Prostate gland (tissue), 2 donors: ENCODE results near the gene ABCG1. TPM values are rescaled to one million over a fixed set of nuclear protein-coding genes. Genes with fewer than 3 reads are reported as not detected.

Source experiments
- DNase-seq: peaks from one replicate; pipeline ENCODE4 v3.0.0-alpha.2; 2019; ENCODE audit warnings: low spot score
- H3K27ac ChIP-seq, 2 donors: fragments of 200-600 bp; sonication (generic); 2 replicates each; pipeline ENCODE4 v1.5.1; 2017 to 2019
- H3K27me3 ChIP-seq: fragments of 200-600 bp; sonication (generic); replicated peaks from 2 replicates; pipeline ENCODE4 v1.5.1; 2019; ENCODE audit not compliant: insufficient read depth
- H3K36me3 ChIP-seq, 2 donors: fragments of 200-600 bp; sonication (generic); 1 replicate in 1 of 2; 2 replicates in 1 of 2; pipeline versions ENCODE4 v1.5.1 to v1.8.1; 2017 to 2019
- H3K4me1 ChIP-seq: fragments of 200-600 bp; sonication (generic); replicated peaks from 2 replicates; pipeline ENCODE4 v1.5.1; 2019
- H3K4me3 ChIP-seq, 2 donors: fragments of 200-600 bp; sonication (generic); 2 replicates each; pipeline ENCODE4 v1.5.1; 2017 to 2019
- H3K9me3 ChIP-seq: fragments of 200-600 bp; sonication (generic); 2 replicates; pipeline ENCODE4 v1.5.1; 2017
- POLR2A ChIP-seq: fragments of 450-650 bp; IDR thresholded peaks from one replicate; pipeline ENCODE4 v1.6.1; 2016; ENCODE audit warnings: antibody characterized with exemption, mild to moderate bottlenecking
- POLR2AphosphoS5 ChIP-seq: sonication (generic); formaldehyde crosslinking; IDR thresholded peaks from one replicate; pipeline ENCODE4 v1.6.1; 2017; ENCODE audit warnings: antibody characterized with exemption
- WGBS: methylation state at CpG from one replicate; pipeline ENCODE4 v1.1.5; 2018; 5-methylcytosine and 5-hydroxymethylcytosine counted together
- intact Hi-C: fragments of 100-400 bp; cut with DNase I; formaldehyde crosslinking; loops from one replicate; pipeline ENCODE4 v1.14.2; 2022
- total RNA-seq, 2 donors: library from RNA; depleted of rRNA; stranded (reverse); fragments of >200 nt; gene quantifications; one replicate each; pipeline ENCODE4 v1.1.0, GENCODE V29; 2016
- TF ChIP-seq, protein P1 (sequence below), 4 experiments: fragments of 200-600 bp in 2 of 4; fragments of 450-650 bp in 2 of 4; sonication (generic) in 2 of 4; IDR thresholded peaks; 1 replicate in 3 of 4; 2 replicates in 1 of 4; pipeline ENCODE4 v1.5.1; 2016 to 2019; ENCODE audit warnings: antibody characterized with exemption in 4 of 4, mild to moderate bottlenecking in 2 of 4, moderate library complexity in 2 of 4

Gene ABCG1
- total RNA-seq, 2 donors from 2014 or later: 22.7 to 28.3 TPM

DNA sequence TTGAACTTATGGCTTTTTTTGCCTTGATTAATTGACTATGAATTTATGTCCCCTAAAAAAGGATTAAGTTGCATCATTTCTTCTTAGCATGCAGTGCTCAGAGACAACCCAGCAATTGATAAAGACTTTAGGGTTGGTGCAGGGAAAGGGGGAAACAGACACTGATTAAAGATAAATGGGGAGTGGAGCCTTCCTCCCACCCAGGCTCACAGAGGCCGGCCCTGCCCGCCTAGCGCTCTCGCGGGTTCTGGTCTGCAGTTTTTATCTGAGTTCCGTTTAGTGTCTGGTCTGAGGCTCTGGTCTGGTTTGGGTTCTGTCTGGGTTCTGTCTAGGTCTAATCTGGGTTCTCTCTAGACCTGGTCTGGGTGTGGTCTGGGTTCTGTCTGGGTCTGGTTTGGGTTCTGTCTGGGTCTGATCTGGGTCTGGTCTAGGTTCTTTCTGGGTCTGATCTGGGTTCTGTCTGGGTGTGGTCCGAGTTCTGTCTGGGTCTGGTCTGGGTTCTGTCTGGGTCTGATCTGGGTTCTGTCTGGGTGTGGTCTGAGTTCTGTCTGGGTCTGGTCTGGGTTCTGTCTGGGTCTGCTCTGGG is 48.1 kb downstream of the ABCG1 start:
- no peaks in the 10 kb centered on the region for H3K9me3 ChIP-seq
- TF ChIP-seq POLR2A: no peak
- TF ChIP-seq, protein P1, sequence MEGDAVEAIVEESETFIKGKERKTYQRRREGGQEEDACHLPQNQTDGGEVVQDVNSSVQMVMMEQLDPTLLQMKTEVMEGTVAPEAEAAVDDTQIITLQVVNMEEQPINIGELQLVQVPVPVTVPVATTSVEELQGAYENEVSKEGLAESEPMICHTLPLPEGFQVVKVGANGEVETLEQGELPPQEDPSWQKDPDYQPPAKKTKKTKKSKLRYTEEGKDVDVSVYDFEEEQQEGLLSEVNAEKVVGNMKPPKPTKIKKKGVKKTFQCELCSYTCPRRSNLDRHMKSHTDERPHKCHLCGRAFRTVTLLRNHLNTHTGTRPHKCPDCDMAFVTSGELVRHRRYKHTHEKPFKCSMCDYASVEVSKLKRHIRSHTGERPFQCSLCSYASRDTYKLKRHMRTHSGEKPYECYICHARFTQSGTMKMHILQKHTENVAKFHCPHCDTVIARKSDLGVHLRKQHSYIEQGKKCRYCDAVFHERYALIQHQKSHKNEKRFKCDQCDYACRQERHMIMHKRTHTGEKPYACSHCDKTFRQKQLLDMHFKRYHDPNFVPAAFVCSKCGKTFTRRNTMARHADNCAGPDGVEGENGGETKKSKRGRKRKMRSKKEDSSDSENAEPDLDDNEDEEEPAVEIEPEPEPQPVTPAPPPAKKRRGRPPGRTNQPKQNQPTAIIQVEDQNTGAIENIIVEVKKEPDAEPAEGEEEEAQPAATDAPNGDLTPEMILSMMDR (IDR thresholded peaks at IDR 0.05): no peak
- no peak for TF ChIP-seq POLR2AphosphoS5
- H3K27ac ChIP-seq: no peak overlapping the region
- no peaks in the 10 kb centered on the region for H3K27me3 ChIP-seq
- 90% methylated on average over 7 of the region's 7 CpGs for WGBS
- H3K4me1 ChIP-seq: peaks cover 15% of the 10 kb centered on the region
- no peak for DNase-seq
- intact Hi-C loops: no loop called here
- no peaks in the 10 kb centered on the region for H3K36me3 ChIP-seq
- no peak overlapping the region for H3K4me3 ChIP-seq

DNA sequence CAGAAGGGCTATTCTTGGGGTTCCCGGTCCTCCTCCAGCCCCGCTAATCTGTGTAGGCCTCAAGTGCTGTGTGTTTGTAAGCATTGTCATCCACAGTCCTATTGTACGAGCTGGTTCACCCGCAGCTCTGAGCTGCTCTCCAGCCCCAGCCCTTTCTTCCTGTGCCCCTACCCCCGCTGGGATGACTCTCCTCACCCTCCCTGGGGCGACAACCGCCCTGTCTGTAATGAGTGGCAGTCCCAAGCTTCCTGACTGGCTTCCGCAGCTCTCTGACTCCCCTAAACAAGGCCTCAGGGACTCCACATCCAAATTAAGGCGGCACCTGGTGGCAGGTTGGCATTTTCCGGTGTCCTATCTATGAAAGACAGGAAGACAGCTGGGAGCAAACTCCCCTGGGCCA is 50.4 kb downstream of the ABCG1 start:
- no peaks in the 10 kb centered on the region for H3K36me3 ChIP-seq
- no peak overlapping the region for H3K4me3 ChIP-seq
- no peaks in the 10 kb centered on the region for H3K27me3 ChIP-seq
- no peak overlapping the region for H3K27ac ChIP-seq
- no peaks in the 10 kb centered on the region for H3K9me3 ChIP-seq
- 82% methylated on average over 10 of the region's 10 CpGs for WGBS
- no peaks in the 10 kb centered on the region for H3K4me1 ChIP-seq
- intact Hi-C loops: no loop called here
- no peak for TF ChIP-seq POLR2AphosphoS5
- no peak for TF ChIP-seq POLR2A
- TF ChIP-seq, protein P1 (IDR thresholded peaks at IDR 0.05): no peak
- no peak for DNase-seq

DNA sequence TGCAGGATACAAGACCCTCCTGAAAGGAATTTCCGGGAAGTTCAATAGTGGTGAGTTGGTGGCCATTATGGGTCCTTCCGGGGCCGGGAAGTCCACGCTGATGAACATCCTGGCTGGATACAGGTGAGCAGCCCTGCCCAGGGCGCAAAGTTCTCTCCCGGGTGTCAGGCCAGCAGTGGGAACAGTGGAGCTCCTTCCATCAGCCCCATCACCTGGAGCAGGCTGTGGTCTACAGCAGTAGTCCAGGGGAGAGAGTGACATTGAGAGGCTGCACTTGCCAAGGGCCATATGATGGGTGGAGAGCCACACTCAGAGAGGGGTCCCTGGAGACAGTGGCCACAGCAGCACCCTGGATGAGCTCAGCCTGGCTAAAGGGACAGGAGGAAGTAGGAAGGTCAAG is 52.1 kb downstream of the ABCG1 start:
- intact Hi-C loops: no loop called here
- Histone ChIP-seq H3K27me3 (no peaks in the 10 kb centered on the region), H3K4me1 (no peaks in the 10 kb centered on the region), H3K9me3 (no peaks in the 10 kb centered on the region), H3K4me3 (no peak overlapping the region), H3K36me3 (no peaks in the 10 kb centered on the region), H3K27ac (no peak overlapping the region)
- WGBS: 97% methylated on average over 6 of the region's 6 CpGs
- TF ChIP-seq POLR2AphosphoS5 (no peak), POLR2A (no peak)
- TF ChIP-seq, protein P1 (IDR thresholded peaks at IDR 0.05): no peak
- no peak for DNase-seq

DNA sequence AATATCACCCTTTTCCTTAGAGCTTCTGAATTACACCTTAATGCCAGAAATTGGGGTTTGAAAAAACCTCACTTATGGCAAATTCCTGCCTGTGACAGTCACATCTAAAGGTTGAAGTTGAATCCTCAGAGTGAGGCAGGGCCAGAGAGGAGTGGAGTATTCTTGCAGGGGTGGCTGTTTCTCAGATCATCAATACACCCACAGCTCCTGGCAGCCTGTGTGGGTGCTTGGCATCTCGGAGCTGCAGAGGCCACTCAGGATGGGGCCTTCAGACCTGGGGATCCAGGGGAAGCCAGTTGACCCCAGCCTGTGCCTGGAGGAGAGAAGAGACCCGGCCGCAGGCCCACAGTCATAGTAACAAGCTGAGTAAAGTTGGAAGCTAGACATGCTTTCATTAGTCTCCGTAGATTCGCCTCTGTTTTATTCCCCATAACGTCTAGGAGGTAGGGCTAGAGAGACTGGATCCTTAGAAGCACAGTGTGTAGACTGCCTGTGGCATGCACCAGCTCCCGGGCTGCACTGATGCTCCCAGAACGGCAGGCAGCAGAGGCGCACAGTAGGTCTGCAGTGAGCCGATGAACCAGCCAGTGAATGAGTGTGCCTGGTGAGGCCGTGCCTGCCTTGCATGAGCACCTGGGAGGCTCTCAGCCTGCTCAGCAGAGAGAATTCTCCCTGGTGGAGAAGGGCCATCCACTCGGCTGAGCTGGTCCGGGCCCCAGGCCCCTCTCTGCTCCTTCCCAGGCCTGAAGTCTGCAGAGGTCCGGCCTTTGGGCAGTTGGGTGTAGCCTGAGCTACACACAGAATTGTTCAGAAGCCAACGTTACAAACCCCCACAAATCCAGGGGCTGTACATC is 53.4 kb downstream of the ABCG1 start:
- H3K36me3 ChIP-seq: no peaks in the 10 kb centered on the region
- no peak overlapping the region for H3K27ac ChIP-seq
- no peak for TF ChIP-seq POLR2AphosphoS5
- TF ChIP-seq, protein P1 (IDR thresholded peaks at IDR 0.05): no peak
- TF ChIP-seq POLR2A: no peak
- H3K27me3 ChIP-seq: no peaks in the 10 kb centered on the region
- H3K4me3 ChIP-seq: no peak overlapping the region
- H3K4me1 ChIP-seq: no peaks in the 10 kb centered on the region
- DNase-seq: no peak
- intact Hi-C loops: no loop called here
- no peaks in the 10 kb centered on the region for H3K9me3 ChIP-seq
- WGBS: 89% methylated on average over 15 of the region's 15 CpGs
